ENCODE results near the gene IFT81. TPM values are rescaled to one million over a fixed set of nuclear protein-coding genes. Genes with fewer than 3 reads are reported as not detected.

Gene IFT81
- total and polyA plus RNA-seq, 2 of the 13 experiments (the other 11 are each of a cell fraction or from before 2014, with no cell fraction given), result 4.2 to 13.0 TPM

GRCh38 chr12:110105986-110106385 is 18.2 kb upstream of the IFT81 start (continued):
- no peak for TF ChIP-seq GMEB2 (CRISPR knock-in tag; IDR thresholded peaks at IDR 0.05; ENCODE audit: low read depth)
- no peak for TF ChIP-seq ZNF331 (CRISPR knock-in tag; IDR thresholded peaks at IDR 0.05)
- TF ChIP-seq ZFP37 (CRISPR knock-in tag; IDR thresholded peaks at IDR 0.05; ENCODE audit: borderline replicate concordance), result no peak

DNA sequence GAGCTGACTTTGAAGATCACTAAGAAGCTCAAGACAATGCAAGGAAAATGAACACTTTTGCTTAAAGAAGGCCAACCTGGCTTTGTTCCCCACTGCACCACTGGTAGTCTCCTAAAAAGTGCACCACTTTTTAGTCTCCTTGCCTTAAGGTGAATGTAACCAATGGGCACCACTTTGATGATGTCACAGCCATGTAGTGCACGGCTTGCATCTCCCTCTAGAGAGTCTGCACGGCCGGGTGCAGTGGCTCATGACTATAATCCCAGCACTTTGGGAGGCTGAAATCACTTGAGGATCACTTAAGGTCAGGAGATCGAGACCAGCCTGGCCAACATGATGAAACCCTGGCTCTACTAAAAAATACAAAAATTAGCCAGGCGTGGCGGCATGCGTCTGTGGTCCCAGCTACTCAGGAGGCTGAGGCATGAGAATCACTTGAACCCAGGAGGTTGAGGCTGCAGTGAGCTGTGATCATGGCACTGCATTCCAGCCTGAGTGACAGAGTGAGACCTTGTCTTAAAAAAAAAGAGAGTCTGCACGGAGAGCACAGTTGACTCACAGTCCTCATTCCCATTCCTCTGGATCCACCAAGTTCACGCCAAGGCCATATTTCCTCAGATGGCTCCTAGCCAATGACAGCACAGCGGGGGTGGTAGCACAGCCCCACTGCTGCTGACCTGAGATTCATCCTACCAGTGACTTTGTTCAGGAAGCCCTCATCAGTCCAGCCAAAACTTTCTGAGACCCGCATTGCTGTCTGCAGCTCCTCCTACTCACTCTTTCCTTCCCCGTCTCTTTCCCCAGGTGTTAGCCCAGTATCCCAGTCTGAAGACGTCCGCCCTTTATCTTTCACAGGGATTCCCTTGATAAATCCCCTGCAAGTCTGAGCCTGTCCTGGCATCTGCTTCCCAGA is 16.5 kb upstream of the IFT81 start:
- H3K27ac ChIP-seq (ENCODE audit: extremely low read length, insufficient read depth, low read length), result peak overlapping the region; percentile 99
- WGBS (ENCODE audit: low lambda C conversion rate), result 83% methylated on average over 9 of the region's 14 CpGs
- H2AFZ ChIP-seq (ENCODE audit: low read length), result no peak overlapping the region
- H4K20me1 ChIP-seq (ENCODE audit: insufficient read depth, low read length), result no peaks in the 10 kb centered on the region
- ChIA-PET CTCF (ENCODE audit: low intra/inter-chr PET ratio, low total read pairs) (interaction anchor here (0.6 kb wide), 1 partner anchor 102 kb away, joined by 3 read pairs; no protein-coding TSS in a partner anchor), POLR2A (no interaction called here)
- H3K9ac ChIP-seq (ENCODE audit: insufficient read depth, low read depth, low read length), result peak overlapping the region; percentile 71; the same call in 1 of the 2 replicates
- no peaks in the 10 kb centered on the region for H3K79me2 ChIP-seq (ENCODE audit: insufficient read depth, low read length)
- DNase-seq (ENCODE audit: low spot score), result peak; percentile 73
- no peak overlapping the region; a peak in 1 of 6 replicates for H3K4me3 ChIP-seq (replicated peaks in 1 of 3; ENCODE audit: insufficient read depth in 1 of 3, low read depth in 2 of 3, low read length in 3 of 3)
- intact Hi-C loops (cut with micrococcal nuclease; ENCODE audit: unreplicated experiment) (loop anchor here (10.0 kb wide), 1 partner anchor 87 kb away; no protein-coding TSS in a partner anchor), in situ Hi-C loops (cut with HindIII; ENCODE audit: extremely low pct_ligation_motif_present, low pct_unique_long_range_greater_than_20kb) (loop anchor here (25.0 kb wide), 2 partner anchors 330 to 480 kb away; partner anchors contain the start of gene PPTC7)
- H3K4me2 ChIP-seq (ENCODE audit: low read depth, low read length), result peak overlapping the region; percentile 93
- FAIRE-seq, result no peak
- H3K27me3 ChIP-seq (ENCODE audit: control insufficient read depth in 1 of 2, insufficient read depth in 2 of 2, low read length in 2 of 2), result no peaks in the 10 kb centered on the region
- no peaks in the 10 kb centered on the region for H3K9me3 ChIP-seq (ENCODE audit: low read length)
- BruUV-seq (replicated peaks), result no TSS peak
- no peak for ATAC-seq
- peaks cover 91% of the 10 kb centered on the region for H3K4me1 ChIP-seq (ENCODE audit: insufficient read depth, low read length)
- no peaks in the 10 kb centered on the region for H3K36me3 ChIP-seq (replicated peaks in 1 of 2; ENCODE audit: control insufficient read depth in 1 of 2, insufficient read depth in 2 of 2, low read length in 2 of 2)
- TF ChIP-seq ZNF136 (CRISPR knock-in tag; IDR thresholded peaks at IDR 0.05; ENCODE audit: low read depth) (no peak), KAT2B (IDR thresholded peaks at IDR 0.05; ENCODE audit: borderline replicate concordance, low read depth, low read length) (no peak), ZSCAN31 (CRISPR knock-in tag; IDR thresholded peaks at IDR 0.05; ENCODE audit: low read depth) (no peak), PHF21A (CRISPR knock-in tag; IDR thresholded peaks at IDR 0.05) (no peak), NFYC (CRISPR knock-in tag; IDR thresholded peaks at IDR 0.05) (0 out of 2 replicates have a peak, but pooled peaks have one; percentile 20), ZNF616 (CRISPR knock-in tag; IDR thresholded peaks at IDR 0.05; ENCODE audit: low read depth) (no peak), RARA (CRISPR knock-in tag; IDR thresholded peaks at IDR 0.05) (peak; percentile 55), GTF3A (CRISPR knock-in tag; conservative IDR thresholded peaks at IDR 0.05) (no peak), SALL1 (CRISPR knock-in tag; IDR thresholded peaks at IDR 0.05) (peak; percentile 35; the same call in 1 of the 2 replicates), SP2 (CRISPR knock-in tag; IDR thresholded peaks at IDR 0.05) (no peak), ZNF383 (CRISPR knock-in tag; IDR thresholded peaks at IDR 0.05; ENCODE audit: borderline replicate concordance) (no peak), HNF4A (CRISPR knock-in tag; IDR thresholded peaks at IDR 0.05) (no peak)
- TF ChIP-seq, protein P1, sequence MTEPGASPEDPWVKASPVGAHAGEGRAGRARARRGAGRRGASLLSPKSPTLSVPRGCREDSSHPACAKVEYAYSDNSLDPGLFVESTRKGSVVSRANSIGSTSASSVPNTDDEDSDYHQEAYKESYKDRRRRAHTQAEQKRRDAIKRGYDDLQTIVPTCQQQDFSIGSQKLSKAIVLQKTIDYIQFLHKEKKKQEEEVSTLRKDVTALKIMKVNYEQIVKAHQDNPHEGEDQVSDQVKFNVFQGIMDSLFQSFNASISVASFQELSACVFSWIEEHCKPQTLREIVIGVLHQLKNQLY (CRISPR knock-in tag; IDR thresholded peaks at IDR 0.05), result no peak
- TF ChIP-seq, protein P2, sequence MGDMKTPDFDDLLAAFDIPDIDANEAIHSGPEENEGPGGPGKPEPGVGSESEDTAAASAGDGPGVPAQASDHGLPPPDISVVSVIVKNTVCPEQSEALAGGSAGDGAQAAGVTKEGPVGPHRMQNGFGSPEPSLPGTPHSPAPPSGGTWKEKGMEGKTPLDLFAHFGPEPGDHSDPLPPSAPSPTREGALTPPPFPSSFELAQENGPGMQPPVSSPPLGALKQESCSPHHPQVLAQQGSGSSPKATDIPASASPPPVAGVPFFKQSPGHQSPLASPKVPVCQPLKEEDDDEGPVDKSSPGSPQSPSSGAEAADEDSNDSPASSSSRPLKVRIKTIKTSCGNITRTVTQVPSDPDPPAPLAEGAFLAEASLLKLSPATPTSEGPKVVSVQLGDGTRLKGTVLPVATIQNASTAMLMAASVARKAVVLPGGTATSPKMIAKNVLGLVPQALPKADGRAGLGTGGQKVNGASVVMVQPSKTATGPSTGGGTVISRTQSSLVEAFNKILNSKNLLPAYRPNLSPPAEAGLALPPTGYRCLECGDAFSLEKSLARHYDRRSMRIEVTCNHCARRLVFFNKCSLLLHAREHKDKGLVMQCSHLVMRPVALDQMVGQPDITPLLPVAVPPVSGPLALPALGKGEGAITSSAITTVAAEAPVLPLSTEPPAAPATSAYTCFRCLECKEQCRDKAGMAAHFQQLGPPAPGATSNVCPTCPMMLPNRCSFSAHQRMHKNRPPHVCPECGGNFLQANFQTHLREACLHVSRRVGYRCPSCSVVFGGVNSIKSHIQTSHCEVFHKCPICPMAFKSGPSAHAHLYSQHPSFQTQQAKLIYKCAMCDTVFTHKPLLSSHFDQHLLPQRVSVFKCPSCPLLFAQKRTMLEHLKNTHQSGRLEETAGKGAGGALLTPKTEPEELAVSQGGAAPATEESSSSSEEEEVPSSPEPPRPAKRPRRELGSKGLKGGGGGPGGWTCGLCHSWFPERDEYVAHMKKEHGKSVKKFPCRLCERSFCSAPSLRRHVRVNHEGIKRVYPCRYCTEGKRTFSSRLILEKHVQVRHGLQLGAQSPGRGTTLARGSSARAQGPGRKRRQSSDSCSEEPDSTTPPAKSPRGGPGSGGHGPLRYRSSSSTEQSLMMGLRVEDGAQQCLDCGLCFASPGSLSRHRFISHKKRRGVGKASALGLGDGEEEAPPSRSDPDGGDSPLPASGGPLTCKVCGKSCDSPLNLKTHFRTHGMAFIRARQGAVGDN (CRISPR knock-in tag; IDR thresholded peaks at IDR 0.05), result peak; percentile 47

All from HepG2 (cell line).